ENCODE results near the gene CNIH3. TPM values are rescaled to one million over a fixed set of nuclear protein-coding genes. Genes with fewer than 3 reads are reported as not detected.

Gene CNIH3
- total and polyA plus RNA-seq, 10 of the 15 experiments (the other 5 are each of a cell fraction or from before 2014, with no cell fraction given) = 0.77 to 5.8 (median 1.8) TPM

DNA sequence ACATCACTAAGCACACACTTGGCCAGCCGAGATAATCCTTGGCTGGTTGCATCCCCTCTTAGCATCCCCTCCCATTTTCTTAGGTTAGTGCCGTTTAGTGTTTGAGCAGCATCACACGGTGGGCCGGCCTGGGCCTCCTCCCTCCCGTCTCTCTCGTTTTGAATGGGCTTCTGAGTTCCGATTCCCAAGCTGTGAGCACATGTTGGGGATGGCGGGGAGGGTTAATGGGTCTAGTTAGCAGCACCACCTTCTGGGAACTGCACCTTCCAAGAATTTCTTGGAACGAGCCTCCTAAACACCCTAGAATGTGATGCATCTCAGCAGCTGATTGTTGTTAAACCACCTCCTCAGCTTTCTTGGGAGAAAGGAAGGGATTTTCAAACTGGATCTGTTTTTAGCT, 73.3 kb downstream of the CNIH3 start (continued):
- TF ChIP-seq, protein P1, sequence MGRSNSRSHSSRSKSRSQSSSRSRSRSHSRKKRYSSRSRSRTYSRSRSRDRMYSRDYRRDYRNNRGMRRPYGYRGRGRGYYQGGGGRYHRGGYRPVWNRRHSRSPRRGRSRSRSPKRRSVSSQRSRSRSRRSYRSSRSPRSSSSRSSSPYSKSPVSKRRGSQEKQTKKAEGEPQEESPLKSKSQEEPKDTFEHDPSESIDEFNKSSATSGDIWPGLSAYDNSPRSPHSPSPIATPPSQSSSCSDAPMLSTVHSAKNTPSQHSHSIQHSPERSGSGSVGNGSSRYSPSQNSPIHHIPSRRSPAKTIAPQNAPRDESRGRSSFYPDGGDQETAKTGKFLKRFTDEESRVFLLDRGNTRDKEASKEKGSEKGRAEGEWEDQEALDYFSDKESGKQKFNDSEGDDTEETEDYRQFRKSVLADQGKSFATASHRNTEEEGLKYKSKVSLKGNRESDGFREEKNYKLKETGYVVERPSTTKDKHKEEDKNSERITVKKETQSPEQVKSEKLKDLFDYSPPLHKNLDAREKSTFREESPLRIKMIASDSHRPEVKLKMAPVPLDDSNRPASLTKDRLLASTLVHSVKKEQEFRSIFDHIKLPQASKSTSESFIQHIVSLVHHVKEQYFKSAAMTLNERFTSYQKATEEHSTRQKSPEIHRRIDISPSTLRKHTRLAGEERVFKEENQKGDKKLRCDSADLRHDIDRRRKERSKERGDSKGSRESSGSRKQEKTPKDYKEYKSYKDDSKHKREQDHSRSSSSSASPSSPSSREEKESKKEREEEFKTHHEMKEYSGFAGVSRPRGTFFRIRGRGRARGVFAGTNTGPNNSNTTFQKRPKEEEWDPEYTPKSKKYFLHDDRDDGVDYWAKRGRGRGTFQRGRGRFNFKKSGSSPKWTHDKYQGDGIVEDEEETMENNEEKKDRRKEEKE (IDR thresholded peaks at IDR 0.05) = no peak
- TF ChIP-seq RCOR1 (conservative IDR thresholded peaks at IDR 0.05; ENCODE audit: low read depth, low read length) = no peak
- no peak for TF ChIP-seq CHD4 (IDR thresholded peaks at IDR 0.05)
- no peak for TF ChIP-seq STAT3 (IDR thresholded peaks at IDR 0.05; ENCODE audit: low read depth, low read length)

DNA sequence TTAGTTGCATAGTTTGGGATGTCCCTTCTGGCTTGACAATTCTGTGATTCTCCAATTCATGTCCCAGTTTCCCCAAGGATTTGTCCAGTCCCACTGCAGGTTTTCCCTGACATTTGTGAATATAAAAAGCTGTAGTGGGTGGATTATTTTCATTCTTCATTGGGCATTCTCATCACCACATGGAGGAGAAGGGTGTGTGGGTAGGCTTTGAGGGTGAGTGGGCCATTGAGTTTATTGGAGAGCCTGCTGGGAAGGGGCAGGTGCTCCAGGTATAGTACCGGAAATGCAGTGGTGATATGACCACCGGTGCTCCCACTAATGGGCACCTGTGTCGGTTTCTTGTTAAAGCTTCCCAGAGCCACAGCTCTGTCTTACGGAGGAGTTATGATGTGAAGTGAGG, 74.5 kb downstream of the CNIH3 start:
- TF ChIP-seq BHLHE40 (IDR thresholded peaks at IDR 0.05; ENCODE audit: borderline replicate concordance in 1 of 2, low read depth in 2 of 2, low read length in 1 of 2) (no peak), NFIC (IDR thresholded peaks at IDR 0.05; ENCODE audit: low read depth, low read length) (no peak), ZNF217 (IDR thresholded peaks at IDR 0.05) (no peak), TARDBP (IDR thresholded peaks at IDR 0.05; ENCODE audit: borderline replicate concordance) (no peak)

More for the DNA sequence above, 74.5 kb downstream of the CNIH3 start:
- H2AFZ ChIP-seq (ENCODE audit: control insufficient read depth, low read depth, low read length) = no peak overlapping the region
- H3K27ac ChIP-seq (ENCODE audit: control insufficient read depth, insufficient read depth) = no peak overlapping the region
- no peak for ATAC-seq
- no peaks in the 10 kb centered on the region for H4K20me1 ChIP-seq (ENCODE audit: control insufficient read depth, insufficient read depth)
- H3K79me2 ChIP-seq (ENCODE audit: control insufficient read depth, insufficient read depth, low read length) = no peaks in the 10 kb centered on the region
- RAD21 ChIA-PET (ENCODE audit: unreplicated experiment) = interaction anchor here (1.2 kb wide), 1 partner anchor 12 kb away, joined by 3 read pairs; no protein-coding TSS in a partner anchor
- no peaks in the 10 kb centered on the region for H3K9me3 ChIP-seq (replicated peaks; ENCODE audit: control insufficient read depth, insufficient read depth, low read length)
- no peak for FAIRE-seq
- BruUV-seq (replicated peaks) = no TSS peak
- WGBS (ENCODE audit: insufficient coverage, insufficient replicate concordance, low lambda C conversion rate, missing lambda C conversion rate) = 53% methylated on average over 4 of the region's 4 CpGs
- H3K4me2 ChIP-seq (ENCODE audit: control insufficient read depth, insufficient read depth) = no peak overlapping the region
- H3K4me1 ChIP-seq (ENCODE audit: control insufficient read depth, insufficient read depth, low read length) = no peaks in the 10 kb centered on the region
- no peak overlapping the region for H3K4me3 ChIP-seq
- CTCF ChIA-PET = interaction anchor here (1.1 to 1.6 kb wide), 2 partner anchors 11 to 31 kb away, joined by 3 read pairs; no protein-coding TSS in a partner anchor
- no peaks in the 10 kb centered on the region for H3K27me3 ChIP-seq (replicated peaks in 1 of 2; ENCODE audit: control insufficient read depth in 2 of 2, insufficient read depth in 2 of 2, low read length in 1 of 2)
- DNase-seq (ENCODE audit: low read depth, low spot score) = no peak
- H3K36me3 ChIP-seq (ENCODE audit: control insufficient read depth in 2 of 2, insufficient read depth in 2 of 2, low read length in 1 of 2) = no peaks in the 10 kb centered on the region
- SMC1A ChIA-PET (ENCODE audit: uncharacterized antibody, unreplicated experiment) = no interaction called here
- intact Hi-C loops (cut with micrococcal nuclease; ENCODE audit: unreplicated experiment) (no loop called here), in situ Hi-C loops (cut with MboI) (no loop called here)
- no peak overlapping the region for H3K9ac ChIP-seq (ENCODE audit: control insufficient read depth, insufficient read depth, low read length)
- POLR2A ChIA-PET = no interaction called here

Data from GM12878 (cell line).